GM12872 (cell line): Measurements from ENCODE around the gene OXLD1.

Experiments used
- TF ChIP-seq, protein P1 (sequence below): IDR thresholded peaks from 3 replicates; pipeline ENCODE4 v1.5.1; 2011; ENCODE audit warnings: low read depth, mild to moderate bottlenecking, low read length, moderate library complexity; ENCODE audit not compliant: insufficient read depth

The OXLD1 gene

DNA sequence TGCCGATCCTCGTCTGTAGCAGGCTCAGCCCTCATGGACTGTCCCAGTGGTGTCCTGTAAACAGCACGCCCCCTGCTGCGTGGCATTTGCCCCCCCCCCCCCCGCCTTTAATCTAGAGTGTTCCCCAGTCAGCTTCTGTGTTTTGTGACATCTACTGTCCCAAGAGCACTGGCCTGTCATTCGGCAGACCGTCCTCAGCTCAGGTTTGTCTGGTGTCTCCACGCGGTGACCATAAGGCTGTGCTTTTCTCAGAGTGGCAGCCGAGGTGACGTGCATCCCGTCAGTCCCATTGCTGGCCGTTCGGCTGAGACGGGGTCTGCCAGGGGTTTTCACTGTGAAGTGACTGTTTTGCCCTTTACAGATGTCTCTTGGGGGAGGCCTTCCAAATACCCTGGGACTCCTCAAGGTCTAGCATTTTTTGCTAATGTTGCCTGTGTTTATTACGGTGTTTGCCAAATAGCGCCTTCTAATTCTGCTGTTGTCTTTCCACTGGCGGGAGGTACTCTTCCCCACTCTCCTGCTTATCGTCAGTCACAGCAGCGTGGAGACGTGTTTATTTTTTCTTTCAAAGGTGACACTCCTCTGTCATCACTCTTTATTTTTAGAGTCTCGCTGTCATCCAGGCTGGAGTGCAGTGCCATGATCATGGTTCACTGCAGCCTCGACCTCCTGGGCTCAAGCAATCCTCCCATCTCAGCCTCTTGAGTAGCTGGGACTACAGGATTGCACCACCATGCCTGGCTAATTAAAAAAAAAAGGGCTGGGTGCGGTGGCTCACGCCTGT, 31.0 kb upstream of the OXLD1 start:
- TF ChIP-seq, protein P1, sequence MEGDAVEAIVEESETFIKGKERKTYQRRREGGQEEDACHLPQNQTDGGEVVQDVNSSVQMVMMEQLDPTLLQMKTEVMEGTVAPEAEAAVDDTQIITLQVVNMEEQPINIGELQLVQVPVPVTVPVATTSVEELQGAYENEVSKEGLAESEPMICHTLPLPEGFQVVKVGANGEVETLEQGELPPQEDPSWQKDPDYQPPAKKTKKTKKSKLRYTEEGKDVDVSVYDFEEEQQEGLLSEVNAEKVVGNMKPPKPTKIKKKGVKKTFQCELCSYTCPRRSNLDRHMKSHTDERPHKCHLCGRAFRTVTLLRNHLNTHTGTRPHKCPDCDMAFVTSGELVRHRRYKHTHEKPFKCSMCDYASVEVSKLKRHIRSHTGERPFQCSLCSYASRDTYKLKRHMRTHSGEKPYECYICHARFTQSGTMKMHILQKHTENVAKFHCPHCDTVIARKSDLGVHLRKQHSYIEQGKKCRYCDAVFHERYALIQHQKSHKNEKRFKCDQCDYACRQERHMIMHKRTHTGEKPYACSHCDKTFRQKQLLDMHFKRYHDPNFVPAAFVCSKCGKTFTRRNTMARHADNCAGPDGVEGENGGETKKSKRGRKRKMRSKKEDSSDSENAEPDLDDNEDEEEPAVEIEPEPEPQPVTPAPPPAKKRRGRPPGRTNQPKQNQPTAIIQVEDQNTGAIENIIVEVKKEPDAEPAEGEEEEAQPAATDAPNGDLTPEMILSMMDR, result no peak

DNA sequence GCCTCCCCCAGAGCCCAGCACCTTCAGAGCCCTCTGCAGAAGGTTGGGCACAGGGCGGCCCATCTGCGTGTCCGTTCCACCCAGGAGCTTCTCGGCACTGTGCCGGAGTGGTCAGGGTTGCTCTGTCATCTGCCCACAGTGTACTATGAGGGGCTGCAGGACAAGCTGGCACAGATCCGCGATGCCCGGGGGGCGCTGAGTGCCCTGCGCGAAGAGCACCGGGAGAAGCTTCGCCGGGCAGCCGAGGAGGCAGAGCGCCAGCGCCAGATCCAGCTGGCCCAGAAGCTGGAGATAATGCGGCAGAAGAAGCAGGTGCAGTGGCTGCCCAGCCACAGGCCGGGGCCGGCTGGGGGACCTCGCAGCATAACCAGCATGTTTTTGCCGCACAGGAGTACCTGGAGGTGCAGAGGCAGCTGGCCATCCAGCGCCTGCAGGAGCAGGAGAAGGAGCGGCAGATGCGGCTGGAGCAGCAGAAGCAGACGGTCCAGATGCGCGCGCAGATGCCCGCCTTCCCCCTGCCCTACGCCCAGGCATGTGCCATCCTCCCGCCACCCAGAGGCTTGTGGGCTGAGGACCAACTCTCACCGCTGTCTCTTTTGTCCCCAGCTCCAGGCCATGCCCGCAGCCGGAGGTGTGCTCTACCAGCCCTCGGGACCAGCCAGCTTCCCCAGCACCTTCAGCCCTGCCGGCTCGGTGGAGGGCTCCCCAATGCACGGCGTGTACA, 30.0 kb upstream of the OXLD1 start:
- TF ChIP-seq, protein P1, result no peak

DNA sequence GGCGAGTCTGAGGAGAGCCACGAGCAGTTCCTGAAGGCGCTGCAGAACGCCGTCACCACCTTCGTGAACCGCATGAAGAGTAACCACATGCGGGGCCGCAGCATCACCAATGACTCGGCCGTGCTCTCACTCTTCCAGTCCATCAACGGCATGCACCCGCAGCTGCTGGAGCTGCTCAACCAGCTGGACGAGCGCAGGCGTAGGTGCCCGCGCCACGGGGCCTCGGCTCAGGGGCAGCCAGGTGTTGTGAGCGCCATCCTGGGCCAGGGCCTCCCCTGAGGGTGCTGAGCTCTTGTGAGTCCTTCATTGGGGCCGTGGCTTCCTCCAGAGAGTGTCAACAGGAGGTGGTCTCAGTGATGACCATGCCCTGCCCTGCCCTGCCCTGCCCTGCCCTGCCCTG, 29.4 kb upstream of the OXLD1 start:
- TF ChIP-seq, protein P1, result no peak

DNA sequence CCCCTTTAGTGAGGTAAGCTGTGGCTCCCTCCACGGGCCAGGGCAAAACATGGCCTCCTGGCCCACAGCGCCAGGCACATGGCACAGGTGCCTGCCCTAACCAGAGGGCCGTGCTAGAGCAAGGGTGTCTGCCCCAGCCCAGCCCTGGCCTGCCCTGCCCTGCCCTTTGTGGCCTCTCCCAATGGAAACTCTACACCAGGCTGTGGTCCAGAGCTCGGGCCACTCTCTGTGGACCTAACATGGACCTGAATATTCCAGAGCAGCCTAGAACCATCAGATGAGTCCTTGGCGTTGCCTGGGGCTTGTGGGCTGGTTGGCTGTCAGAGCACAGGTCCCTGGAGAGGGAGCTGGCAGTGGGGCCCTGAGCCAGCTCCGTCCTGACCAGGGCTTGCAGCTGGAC, 28.8 kb upstream of the OXLD1 start:
- TF ChIP-seq, protein P1, result no peak

DNA sequence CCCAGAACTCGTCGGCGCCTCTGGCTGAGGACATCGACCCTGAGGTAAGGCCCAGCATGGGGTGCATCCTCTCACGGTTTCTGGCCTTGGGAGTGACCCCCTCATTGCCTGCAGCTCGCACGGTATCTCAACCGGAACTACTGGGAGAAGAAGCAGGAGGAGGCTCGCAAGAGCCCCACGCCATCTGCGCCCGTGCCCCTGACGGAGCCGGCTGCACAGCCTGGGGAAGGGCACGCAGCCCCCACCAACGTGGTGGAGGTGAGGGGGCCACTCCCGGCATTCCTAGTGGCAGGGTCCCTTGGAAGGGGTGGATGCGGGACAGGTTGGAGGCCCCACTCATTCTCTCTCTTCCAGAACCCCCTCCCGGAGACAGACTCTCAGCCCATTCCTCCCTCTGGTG, 28.4 kb upstream of the OXLD1 start:
- TF ChIP-seq, protein P1, result no peak

DNA sequence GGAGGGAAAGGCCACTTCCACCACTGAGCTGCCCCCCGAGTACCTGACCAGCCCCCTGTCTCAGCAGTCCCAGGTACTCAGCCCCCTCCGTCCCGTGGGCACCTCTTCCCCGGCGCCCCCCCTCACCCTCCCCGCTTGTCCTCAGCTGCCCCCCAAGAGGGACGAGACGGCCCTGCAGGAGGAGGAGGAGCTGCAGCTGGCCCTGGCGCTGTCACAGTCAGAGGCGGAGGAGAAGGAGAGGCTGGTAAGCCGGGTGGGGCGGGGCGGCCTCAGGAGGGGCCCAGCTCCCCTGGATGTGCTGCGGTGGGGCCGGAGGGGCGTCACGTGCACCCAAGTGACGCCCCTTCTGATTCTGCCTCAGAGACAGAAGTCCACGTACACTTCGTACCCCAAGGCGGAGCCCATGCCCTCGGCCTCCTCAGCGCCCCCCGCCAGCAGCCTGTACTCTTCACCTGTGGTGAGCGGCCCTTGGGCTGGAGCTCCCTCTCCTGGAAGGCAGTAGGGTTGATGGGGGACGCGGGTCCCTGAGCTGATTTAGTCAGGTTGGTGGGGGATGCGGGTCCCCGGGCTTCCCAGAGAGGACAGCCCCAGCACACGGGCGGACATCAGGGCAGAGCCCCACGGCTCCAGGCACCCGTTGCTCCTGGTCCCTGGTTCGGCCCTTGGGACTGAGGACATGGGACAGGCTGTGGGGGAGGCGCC, 27.3 kb upstream of the OXLD1 start:
- TF ChIP-seq, protein P1, result 0 out of 3 replicates have a peak, but pooled peaks have one; percentile 5

DNA sequence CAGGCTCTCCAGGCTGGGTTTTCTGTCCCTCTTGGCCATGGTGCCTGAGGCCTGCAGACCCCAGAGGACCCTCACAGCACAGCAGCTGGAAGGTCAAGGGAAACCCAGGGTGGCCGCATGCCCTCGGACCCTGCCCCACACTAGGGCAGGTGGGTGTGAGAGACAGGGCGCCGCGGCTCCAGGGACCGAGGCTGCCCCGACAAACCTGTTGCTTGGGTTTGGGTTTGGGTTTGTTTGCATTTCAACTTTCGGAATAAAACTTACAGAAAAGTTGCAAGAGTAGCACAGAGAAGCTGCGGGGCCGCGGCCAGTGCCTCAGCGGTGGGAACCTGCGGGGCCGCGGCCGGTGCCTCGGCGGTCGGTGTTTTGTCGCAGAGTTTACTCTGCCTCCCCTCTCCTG, 25.2 kb upstream of the OXLD1 start:
- TF ChIP-seq, protein P1, result no peak
